CD4-positive, alpha-beta T cell treated with Interleukin-2 at 100 ng/mL for 4 hours (primary cell): ENCODE results near the gene ESRRB.
A peak's percentile ranks its signal among the peaks of the same experiment; 100 is the strongest.

ENCODE experiments used
- DNase-seq: peaks from one replicate; pipeline ENCODE4 v3.0.0-alpha.2; 2020; ENCODE audit warnings: low spot score

Gene ESRRB

DNA sequence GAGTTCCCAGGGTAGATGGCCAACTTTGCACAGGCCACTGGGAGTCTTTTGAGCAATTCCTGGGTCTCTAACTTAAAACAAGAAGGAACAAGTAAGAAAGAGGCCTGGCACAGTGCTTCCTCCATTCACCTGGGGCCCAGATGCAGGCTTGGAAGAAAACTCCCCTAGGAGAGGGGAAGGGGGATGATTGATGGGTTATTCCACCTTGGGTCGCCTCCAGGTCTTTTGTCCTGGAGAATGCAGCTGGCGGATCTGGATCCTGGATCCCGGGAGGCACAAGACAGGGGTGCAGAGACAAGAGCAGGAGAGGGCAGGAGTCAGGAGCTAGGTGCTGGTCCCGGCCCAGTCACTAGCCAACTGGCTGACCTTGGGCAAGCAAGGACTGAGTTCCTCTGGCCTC is 74.5 kb downstream of the ESRRB start:
- DNase-seq = no peak

DNA sequence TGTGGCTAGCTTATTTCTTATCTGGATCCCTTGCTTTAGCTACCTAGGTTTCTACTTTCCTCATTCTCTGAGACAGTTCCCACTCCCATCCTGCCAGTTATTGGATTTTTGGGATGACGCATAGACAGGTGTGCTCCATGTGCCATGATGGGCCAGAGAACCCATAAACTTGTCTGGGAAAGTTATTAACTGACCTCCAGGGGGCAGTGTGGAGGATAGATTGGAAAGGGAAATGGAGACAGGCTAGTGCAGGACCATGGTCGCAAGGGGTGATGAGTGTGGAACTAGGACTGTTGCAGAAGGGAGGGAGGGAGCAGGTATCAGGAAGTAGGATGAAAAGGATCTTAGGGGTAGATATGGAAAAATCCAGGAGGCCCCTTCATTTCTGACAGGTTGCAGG is 80.3 kb downstream of the ESRRB start:
- peak; percentile 10 for DNase-seq

DNA sequence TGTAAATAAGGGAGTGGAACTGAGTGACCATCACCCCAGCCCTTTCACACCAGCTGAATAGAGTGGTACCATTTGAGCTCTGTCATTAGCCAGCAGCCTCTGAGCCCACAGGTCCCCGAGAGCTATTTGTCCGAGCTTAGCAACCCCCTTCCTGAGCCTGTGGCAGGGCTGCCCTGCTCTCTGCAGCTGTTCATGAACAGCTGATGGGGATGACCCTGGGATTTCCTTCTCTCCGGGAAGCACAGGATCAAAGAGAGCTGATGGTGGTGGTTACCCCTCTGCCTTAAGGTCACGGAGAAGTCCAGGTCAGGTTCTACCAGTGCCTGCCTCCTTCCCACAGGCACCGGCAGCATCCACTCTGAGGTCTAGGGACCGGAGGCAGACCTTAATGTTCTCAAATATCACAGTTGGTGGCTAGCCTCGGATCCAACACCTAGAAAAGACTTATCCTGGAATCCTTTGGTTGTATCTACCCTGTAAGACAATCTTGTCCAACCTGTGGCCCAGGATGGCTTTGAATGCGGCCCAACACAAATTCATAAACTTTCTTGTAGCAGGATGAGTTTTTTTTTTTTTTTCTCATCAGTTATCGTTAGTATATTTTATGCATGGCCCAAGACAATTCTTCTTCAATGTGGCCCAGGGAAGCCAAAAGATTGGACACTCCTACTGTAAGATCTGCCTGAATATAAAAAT is 81.1 kb downstream of the ESRRB start:
- no peak for DNase-seq

DNA sequence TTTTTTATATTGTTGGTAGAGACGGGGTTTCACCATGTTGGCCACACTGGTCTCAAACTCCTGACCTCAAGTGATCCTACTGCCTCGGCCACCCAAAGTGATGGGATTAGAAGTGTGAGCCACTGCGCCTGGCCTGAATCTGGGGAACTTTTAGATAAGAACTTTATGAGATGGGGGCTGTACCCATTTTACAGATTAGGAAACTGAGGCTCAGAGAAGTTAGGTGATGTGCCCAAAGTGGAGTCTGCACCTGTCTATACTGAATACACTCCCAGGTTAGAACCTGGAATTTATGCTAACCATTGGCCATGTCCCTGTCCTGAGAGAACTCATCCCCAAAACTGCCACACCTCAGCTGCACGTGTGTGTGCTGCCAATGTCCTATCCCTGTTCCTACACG is 81.9 kb downstream of the ESRRB start:
- no peak for DNase-seq

DNA sequence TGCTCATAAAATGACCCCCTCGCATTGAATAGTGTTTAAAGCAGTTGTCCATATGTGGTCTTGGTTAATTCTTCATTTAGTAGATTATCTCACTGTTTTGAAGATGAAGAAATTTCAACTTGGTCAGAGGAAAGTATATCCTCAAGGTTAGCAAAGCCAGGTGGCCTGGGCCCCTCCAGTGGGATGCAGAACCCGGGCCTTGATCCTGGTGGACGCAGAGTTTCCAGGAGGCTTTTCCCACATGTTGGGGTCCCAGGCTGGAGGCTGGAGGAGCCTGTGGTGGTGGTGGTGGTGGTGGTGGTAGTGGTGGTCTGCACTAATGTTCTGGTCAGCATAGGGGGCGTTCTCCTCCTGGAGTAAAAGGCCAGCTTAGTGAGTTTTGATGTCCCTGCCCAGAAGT is 85.9 kb downstream of the ESRRB start:
- DNase-seq = no peak

DNA sequence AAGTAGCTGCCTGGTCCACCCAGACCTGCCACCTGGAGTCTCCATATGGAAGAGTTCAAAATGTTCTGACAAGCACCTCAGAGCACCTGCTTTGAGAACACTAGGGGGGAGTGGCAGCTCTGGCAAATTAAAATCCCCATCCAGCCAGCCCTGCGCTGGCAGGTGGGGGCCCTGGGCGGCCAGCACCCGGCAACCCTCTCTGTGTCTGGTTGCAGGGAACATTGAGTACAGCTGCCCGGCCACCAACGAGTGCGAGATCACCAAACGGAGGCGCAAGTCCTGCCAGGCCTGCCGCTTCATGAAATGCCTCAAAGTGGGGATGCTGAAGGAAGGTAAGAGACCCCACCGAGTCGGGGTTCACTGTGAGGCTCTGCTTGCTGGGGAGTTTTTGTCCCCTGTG is 86.4 kb downstream of the ESRRB start:
- DNase-seq = no peak

DNA sequence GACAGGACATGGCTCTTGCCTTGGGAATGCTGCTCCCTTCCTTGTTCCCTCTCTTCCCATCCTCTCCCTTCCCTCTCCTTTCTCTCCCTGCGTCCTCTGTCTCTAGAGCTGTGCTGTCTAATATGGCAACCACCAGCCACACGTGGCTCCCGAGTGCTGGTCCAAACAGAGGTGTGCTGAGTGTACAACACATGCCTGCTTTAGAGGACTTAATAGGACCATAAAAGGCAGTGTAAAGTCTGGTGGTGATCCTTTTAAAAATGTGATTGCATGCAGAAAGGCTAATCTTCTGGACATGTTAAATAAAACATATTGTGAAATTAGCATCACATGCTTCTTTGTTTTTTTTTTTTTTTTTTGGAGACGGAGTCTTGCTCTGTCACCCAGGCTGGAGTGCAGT is 87.2 kb downstream of the ESRRB start:
- DNase-seq = no peak

DNA sequence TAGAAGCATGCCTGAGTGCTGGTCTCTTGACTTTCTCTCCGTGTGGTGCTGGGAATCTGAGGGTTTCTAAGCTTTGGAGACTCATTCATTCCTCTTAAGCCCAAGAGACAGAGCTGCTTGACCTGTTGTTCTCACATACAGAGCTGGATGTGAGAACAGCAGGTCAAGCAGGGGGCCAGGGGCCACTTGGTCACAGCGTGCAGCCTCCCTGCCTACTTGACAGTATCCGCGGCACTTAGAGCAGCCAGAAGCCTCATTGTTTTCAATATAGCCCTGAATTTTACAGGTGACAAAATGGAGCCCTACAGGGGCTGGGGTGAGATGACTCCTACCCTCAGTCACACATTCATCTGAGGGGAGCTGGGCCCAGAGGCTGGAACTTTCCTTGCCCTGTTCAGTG is 88.9 kb downstream of the ESRRB start:
- DNase-seq = no peak

DNA sequence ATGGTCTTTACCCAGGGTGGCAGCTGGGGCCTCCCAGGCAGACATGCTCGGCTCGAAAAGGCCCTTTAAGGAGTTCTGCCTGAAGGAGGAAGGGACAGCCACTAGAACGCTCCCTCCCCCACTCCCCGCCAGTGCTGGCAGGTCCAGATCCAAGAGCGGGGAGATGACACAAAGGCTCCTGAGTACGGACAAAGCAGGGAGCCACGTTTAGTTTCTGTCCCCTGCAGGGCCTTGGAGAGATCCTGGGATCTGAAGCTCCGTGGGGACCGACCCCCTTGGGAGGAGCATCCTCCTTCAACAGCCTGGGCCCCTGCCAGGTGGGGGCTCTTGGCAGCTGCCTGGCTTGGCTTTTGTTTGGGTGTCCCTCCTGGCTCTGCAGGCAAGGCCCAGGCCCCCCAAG is 89.7 kb downstream of the ESRRB start:
- DNase-seq = no peak

DNA sequence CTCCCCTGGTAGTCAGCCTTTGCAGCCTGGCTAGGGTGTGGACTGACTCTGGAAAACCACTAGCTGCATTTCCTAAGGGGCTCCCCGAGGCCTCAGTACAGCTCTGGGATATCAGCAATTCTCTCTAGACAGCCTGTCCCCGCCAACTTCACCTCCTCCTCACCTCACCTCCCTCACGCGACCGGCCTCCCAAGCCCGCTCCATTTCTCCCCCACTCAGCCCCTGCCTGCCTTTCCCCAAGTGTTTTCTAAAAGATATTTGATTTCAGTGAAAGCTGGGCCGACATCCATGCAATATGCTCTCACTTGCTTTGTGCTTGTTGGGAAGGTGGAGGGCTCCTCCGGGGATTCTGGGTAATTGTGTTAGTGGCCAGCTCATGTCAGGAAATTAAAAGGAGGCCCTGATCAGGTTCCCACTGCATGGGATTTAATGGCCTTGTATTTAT is 91.8 kb downstream of the ESRRB start:
- no peak for DNase-seq

DNA sequence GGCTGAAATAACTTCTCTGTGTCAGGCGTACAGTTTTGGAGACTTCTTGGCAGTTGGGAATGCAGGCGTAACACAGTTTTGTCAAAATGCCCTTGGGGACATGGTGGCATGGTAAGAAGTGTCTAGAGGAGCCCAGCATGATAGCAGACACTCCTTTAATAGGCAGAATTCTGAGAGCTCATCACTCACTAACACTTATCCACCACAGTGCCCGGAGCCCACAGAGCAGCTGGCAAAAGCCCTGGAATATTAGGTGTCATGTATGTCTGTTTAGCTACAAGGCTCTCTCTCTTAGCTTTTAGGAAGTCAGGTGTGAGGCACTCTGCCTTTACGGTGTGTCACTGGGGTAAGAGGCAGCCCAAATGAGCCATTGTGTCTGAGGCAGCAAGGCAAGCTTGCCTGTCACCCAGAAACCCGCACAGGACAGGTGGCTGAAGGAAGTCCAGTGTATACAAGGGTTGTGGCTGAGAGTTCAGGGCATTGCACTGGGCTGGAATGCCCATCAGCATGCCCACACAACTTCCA is 96.3 kb downstream of the ESRRB start:
- DNase-seq = no peak

DNA sequence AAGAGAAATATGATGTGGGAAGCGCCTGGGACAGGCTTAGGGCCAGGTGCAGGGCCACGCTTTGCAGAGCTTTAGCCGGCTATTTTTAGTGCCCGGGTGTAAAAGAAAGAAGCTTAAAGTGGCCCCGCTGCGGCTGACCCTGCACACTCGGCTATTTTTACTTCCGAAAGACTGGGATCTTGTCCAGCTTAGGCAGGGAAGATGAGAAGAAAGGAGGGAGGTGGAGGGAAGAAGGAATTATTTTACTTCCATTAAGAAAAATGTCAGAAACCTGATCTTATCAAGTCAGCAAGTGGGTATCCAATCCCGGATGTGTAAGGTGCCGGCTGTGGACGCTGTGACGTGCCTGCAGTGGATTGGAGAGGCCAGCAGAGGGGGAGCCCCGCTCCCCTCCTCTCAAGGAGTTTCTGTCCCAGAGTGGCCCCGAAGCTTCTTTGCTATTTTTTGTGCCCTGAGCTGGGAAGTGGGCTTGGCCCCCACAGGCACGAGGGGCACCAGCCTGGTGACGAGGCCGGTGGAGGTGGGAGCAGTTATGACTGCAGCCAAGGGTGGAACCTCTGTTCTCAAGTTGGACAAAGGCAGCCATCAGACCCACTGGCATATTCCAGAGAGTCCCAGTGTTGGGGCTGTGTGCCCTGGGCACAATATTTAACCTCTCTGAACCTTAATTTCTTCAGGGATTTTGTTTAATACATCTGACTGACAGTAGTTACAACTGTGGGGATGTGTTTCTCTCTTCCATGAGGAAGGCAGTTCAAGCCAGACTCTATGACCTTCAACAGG is 97.7 kb downstream of the ESRRB start:
- no peak for DNase-seq

DNA sequence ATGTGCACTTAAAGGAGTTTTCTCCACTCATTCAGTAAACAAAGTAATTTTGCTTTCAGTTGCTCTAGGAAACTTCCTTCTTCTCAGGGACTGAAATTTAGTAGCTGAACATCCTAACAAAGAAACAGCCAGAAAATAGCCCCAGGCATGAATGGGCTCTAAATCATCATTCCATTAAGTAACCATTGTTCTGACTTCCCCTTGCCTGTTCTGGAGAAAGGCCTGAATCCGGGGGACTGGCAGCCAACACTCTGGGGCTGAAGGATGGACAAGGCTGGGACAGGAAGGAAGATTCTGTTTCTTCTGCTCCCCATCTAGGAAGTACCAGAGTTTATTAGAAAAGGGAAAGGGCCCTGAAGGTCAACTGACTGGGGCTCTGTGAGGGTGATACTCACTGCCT is 104.5 kb downstream of the ESRRB start:
- DNase-seq = no peak

DNA sequence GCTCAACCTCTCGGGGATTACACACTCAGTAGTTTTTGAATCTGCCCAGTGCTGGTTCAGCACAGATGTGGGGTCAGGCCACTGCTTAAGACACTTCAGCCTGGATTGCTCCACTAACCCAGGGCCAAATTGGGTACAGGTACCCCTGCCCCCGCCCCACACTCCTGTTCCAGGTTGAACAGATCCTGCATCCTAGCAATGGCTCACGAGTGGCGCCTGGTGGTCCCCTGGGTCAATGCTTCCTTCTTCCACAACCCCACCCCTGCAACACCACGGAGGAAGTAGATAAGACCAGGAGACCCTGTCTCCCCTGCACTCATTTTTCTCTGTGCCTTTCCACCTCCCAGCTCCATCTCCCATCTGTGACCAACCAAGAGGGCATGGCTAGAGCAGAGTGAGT is 108.4 kb downstream of the ESRRB start:
- no peak for DNase-seq

DNA sequence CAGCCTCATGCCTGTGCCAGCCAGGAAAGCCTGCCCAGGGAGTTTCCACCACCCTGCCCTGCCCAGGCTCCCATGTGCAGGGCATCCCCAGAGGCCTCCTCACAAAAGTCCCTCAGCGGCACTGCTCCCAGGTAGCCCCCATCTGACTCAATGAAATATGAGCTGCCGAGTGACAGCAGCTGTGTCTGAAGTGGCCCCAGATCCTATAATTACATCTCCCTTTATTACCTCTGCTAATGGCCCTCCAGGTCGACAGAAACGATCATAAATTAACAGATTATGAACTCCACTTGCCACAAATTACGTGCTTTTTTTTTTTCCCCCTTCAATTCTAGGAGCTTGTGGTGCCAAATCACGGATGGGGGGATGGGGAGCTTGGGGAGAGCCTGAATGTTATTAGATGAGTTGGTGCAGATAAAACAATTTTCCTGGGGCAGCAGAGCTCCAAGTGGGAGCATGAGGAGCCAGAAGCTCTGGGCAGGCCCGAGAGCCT is 110.4 kb downstream of the ESRRB start:
- no peak for DNase-seq

DNA sequence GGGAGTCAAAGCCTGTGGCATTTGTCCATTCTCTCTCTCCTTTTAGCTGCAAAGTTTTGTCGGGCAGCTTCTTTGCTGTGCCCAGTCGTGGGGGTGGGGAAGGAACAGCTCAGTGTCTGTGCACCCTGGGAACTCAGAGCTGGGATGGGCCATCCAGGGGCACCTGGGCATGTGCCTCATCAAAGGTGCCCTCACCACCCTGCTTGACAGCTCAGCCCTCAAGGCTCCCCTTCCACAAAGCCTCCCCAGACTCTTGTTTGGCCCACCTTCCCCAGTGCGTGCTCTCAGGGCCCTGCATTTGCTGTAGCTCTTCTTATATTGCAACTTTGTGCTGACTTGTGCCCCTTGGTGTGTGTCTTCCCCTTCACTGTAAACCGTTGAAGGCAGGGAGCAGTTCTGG is 112.6 kb downstream of the ESRRB start:
- DNase-seq = no peak

DNA sequence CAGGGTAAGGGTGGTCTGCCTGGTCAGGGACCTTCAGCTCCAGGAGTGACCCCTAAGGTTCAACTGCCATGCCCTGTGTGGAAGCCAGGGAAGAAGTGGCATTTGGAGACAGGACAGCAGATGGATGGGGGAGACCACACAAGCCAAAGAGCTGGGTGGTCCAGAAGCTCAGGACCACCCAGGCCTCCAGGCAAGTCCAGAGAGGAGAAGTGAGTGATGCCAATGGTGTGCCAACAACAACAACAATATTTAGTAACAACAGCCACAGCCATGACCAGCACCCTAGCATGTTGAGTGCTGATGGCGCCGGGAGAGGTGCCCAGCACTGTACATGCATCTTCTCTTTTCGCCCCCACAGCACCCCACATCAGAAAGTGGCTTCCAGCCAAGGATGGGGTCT is 113.7 kb downstream of the ESRRB start:
- DNase-seq = no peak

DNA sequence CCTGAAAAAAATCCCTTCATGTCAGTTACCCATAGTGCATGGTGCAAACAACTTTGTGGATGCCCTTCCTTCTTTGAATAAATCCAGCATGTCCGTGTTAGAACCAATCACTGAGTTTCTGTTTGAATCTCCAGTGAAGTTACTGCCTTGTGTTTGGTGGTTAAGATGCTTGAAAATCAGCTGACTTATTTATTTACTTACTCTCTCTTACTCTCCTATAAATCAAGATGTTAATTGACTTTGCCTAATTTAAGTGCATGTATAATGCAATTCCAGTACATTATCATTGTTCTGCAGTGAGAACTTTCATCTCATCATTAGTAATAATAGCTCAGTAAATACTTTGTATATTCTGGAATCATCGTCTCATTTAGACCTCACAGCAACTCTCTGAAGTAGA is 114.2 kb downstream of the ESRRB start:
- DNase-seq = no peak

DNA sequence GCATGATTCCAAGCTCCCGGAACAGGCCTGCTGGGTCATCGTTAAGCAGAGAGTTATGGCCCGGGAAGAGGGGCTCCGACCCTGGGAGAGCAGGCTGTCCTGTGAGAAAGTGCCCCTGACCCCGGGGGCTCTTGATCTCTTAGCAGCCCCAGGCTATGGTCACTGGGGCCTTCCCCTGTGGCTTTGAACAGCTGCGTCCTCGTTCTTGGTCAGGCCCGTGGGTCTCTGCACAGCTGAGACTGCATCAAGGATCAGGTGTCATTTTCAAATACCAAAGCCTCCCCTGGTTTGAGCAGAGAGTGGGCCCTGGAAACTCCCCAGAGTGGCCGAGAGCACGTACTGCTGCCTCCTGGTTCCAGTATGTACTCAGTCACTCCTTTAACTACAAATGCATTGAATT is 114.8 kb downstream of the ESRRB start:
- DNase-seq = no peak

DNA sequence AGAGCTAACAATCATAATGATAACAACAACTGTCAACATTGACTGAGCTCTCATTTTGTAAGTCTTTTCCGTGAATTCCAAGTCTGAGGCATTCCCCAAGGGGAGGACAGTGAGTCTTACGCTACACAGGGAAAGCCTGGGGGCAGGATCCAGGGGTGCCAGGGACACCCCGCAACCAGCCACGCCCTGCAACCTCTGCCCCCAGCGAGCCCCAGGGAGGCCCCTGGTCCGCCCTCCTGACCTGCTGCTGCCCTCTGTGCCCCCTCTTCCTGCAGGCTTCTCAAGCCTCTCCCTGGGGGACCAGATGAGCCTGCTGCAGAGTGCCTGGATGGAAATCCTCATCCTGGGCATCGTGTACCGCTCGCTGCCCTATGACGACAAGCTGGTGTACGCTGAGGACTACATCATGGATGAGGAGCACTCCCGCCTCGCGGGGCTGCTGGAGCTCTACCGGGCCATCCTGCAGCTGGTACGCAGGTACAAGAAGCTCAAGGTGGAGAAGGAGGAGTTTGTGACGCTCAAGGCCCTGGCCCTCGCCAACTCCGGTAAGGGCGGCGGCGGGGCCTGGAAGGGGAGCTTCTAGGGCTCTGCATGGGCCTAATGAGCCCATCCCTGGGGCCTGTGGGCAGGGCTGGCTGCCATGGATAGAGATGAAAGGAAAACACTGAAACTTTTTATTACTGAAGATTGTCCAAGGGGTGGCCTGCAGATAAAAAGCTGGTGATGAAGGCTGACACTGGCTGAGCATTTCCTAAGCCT is 115.4 kb downstream of the ESRRB start:
- no peak for DNase-seq

DNA sequence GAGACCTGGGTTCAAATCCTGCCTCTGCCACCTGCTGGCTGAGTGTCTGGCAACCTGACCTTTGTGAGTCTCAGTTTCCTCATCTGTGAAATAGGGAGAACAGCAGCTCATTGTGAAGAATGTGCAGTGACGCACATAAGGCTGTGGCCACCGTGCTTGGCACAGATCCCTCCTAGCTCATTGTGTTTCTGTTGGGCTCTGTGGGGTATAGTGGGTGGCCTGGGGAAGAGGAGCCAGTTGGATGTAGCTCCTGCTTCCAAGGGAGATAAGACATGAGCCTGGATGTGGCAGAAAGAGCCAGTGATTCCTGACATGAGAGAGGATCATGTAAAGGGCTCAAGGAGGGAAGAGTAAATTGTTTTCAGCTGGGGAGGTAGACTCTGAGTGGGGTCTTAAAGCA is 120.0 kb downstream of the ESRRB start:
- DNase-seq = no peak

DNA sequence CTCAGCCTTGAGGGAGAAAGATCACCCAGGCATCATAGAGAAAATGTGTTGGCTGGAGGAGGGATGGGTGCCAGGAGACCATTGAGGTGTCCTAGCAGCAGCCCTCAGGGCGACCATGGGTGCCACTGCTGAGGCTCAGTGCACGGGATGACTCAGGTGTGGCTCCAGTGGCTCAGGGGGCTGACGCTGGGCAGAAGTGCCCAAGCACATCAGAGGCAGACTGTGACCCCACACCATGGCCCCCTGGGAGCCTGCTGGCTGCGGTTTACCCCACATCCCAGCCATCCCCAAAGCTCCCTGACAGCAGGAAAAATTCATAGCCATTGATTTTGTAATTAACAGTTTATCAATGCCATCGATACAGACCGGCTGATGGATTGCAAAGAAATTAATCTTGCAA is 120.7 kb downstream of the ESRRB start:
- no peak for DNase-seq
